Activated CD8-positive, alpha-beta T cell treated with anti-CD3 and anti-CD28 coated beads for 36 hours (primary cell): ENCODE results near the gene LINC00237. TPM values are rescaled to one million over a fixed set of nuclear protein-coding genes. Genes with fewer than 3 reads are reported as not detected.

ENCODE experiments used
- ATAC-seq: fragments of 200-7000 bp; cut with Tn5 transposase; one replicate; pipeline ENCODE4 v1.10.0; 2021; ENCODE audit warnings: mild to moderate bottlenecking, moderate library complexity
- CTCF ChIA-PET: fragments of 350-600 bp; sonication (Branson Sonifier 250); formaldehyde crosslinking; loops from one replicate; lab custom pipeline; 2021; ENCODE audit warnings: antibody characterized with exemption; lab: Charles Lee
- POLR2A ChIA-PET: fragments of 350-600 bp; sonication (Branson Sonifier 250); formaldehyde crosslinking; loops from one replicate; lab custom pipeline; 2021; ENCODE audit warnings: antibody characterized with exemption; lab: Charles Lee
- DNase-seq: peaks from one replicate; pipeline ENCODE4 v3.0.0-alpha.2; 2020
- H3K27ac Mint-ChIP-seq: one replicate; pipeline ENCODE4 v1.8.0; 2021; ENCODE audit warnings: mild to moderate bottlenecking, mixed read lengths
- H3K27me3 Mint-ChIP-seq: one replicate; pipeline ENCODE4 v1.8.0; 2021; ENCODE audit warnings: mixed read lengths
- H3K36me3 Mint-ChIP-seq: one replicate; pipeline ENCODE4 v1.8.0; 2021; ENCODE audit warnings: low read depth, mixed read lengths
- H3K4me1 Mint-ChIP-seq: one replicate; pipeline ENCODE4 v1.8.0; 2021; ENCODE audit warnings: low read depth, mixed read lengths
- H3K4me3 Mint-ChIP-seq: one replicate; pipeline ENCODE4 v1.8.0; 2021; ENCODE audit warnings: mild to moderate bottlenecking, moderate library complexity, mixed read lengths
- H3K9me3 Mint-ChIP-seq: one replicate; pipeline ENCODE4 v1.8.0; 2021; ENCODE audit warnings: mixed read lengths
- intact Hi-C: fragments of 100-400 bp; cut with micrococcal nuclease; formaldehyde crosslinking; loops from one replicate; pipeline ENCODE4 v1.10.0; 2022
- total RNA-seq, 2 experiments: library from RNA; stranded (reverse); gene quantifications; one replicate each; pipeline ENCODE4 v1.2.3, GENCODE V29; 2021
- TF ChIP-seq, protein P1 (sequence below): fragments of 200-600 bp; IDR thresholded peaks from one replicate; pipeline ENCODE4 v1.8.0; 2022; ENCODE audit warnings: antibody characterized with exemption, mild to moderate bottlenecking

Gene LINC00237
- total RNA-seq, 2 experiments from 2014 or later: not detected

GRCh38 chr20:21139881-21140566 lies 33.9 kb upstream of the LINC00237 start:
- no peak for DNase-seq
- CTCF ChIA-PET: no interaction called here
- Mint-ChIP-seq H3K4me1 (no peaks in the 10 kb centered on the region), H3K4me3 (no peak overlapping the region), H3K27me3 (no peaks in the 10 kb centered on the region), H3K9me3 (no peaks in the 10 kb centered on the region), H3K36me3 (peaks cover 12% of the 10 kb centered on the region), H3K27ac (no peak overlapping the region)
- intact Hi-C loops: no loop called here
- ATAC-seq: no peak
- POLR2A ChIA-PET: no interaction called here
- TF ChIP-seq, protein P1, sequence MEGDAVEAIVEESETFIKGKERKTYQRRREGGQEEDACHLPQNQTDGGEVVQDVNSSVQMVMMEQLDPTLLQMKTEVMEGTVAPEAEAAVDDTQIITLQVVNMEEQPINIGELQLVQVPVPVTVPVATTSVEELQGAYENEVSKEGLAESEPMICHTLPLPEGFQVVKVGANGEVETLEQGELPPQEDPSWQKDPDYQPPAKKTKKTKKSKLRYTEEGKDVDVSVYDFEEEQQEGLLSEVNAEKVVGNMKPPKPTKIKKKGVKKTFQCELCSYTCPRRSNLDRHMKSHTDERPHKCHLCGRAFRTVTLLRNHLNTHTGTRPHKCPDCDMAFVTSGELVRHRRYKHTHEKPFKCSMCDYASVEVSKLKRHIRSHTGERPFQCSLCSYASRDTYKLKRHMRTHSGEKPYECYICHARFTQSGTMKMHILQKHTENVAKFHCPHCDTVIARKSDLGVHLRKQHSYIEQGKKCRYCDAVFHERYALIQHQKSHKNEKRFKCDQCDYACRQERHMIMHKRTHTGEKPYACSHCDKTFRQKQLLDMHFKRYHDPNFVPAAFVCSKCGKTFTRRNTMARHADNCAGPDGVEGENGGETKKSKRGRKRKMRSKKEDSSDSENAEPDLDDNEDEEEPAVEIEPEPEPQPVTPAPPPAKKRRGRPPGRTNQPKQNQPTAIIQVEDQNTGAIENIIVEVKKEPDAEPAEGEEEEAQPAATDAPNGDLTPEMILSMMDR: no peak

- Mint-ChIP-seq H3K9me3 (no peaks in the 10 kb centered on the region), H3K4me1 (no peaks in the 10 kb centered on the region), H3K4me3 (no peak overlapping the region), H3K27me3 (no peaks in the 10 kb centered on the region), H3K27ac (no peak overlapping the region), H3K36me3 (peaks cover 12% of the 10 kb centered on the region)
- TF ChIP-seq, protein P1: no peak
- intact Hi-C loops: no loop called here
- ATAC-seq: no peak
- ChIA-PET POLR2A (no interaction called here), CTCF (no interaction called here)
- no peak for DNase-seq
Measured at GRCh38 chr20:21137078-21137477, 30.9 kb upstream of the LINC00237 start.

GRCh38 chr20:21136015-21136732 lies 30.0 kb upstream of the LINC00237 start:
- no peaks in the 10 kb centered on the region for H3K9me3 Mint-ChIP-seq

DNA sequence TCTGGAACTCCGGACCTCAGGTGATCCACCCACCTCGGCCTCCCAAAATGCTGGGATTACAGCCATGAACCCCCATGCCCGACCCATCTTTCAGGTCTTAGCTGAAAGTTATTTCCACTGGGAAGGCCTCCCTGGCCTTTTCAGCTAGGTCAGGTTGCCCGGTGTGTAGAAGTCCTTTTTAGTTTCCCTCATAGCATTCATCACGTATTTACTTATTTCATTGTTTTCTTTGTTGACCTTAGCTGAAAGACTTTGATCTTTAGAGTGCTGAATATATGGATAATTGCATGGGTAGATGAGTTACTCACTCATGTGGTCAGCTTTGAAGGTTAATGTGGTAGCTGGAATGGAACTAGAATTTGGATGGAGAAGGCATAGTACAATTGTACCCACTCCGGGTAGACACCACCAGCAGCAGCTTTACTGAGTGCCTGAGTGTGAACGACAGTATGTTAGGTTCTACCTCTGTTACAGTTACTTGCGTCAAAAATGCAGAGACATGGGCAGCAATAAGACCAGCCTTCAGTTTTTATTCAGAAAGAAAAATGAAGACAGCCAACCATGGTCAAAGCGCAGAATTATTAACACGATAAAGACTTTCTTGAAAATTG lies 28.8 kb upstream of the LINC00237 start:
- CTCF ChIA-PET: no interaction called here
- TF ChIP-seq, protein P1: no peak
- POLR2A ChIA-PET: interaction anchor here (0.7 kb wide), 1 partner anchor 63 kb away, joined by 3 read pairs; no protein-coding TSS in a partner anchor
- H3K36me3 Mint-ChIP-seq: peaks cover 12% of the 10 kb centered on the region
- H3K4me1 Mint-ChIP-seq: no peaks in the 10 kb centered on the region
- intact Hi-C loops: no loop called here
- H3K4me3 Mint-ChIP-seq: no peak overlapping the region
- H3K9me3 Mint-ChIP-seq: no peaks in the 10 kb centered on the region
- H3K27ac Mint-ChIP-seq: no peak overlapping the region
- DNase-seq (no peak), ATAC-seq (no peak)
- no peaks in the 10 kb centered on the region for H3K27me3 Mint-ChIP-seq

More at GRCh38 chr20:21136015-21136732, 30.0 kb upstream of the LINC00237 start:
- TF ChIP-seq, protein P1: no peak
- DNase-seq (no peak), ATAC-seq (no peak)
- Mint-ChIP-seq H3K36me3 (peaks cover 12% of the 10 kb centered on the region), H3K4me1 (no peaks in the 10 kb centered on the region), H3K27me3 (no peaks in the 10 kb centered on the region), H3K27ac (no peak overlapping the region), H3K4me3 (no peak overlapping the region)
- CTCF ChIA-PET: no interaction called here
- intact Hi-C loops: no loop called here
- POLR2A ChIA-PET: no interaction called here
